ENCODE measurements around the gene PALB2. TPM values are rescaled to one million over a fixed set of nuclear protein-coding genes. Genes with fewer than 3 reads are reported as not detected.

Gene PALB2
- total and polyA plus RNA-seq, 9 of the 15 experiments (the other 6 are each of a cell fraction or from before 2014, with no cell fraction given) = 7.0 to 25.8 (median 15.2) TPM

DNA sequence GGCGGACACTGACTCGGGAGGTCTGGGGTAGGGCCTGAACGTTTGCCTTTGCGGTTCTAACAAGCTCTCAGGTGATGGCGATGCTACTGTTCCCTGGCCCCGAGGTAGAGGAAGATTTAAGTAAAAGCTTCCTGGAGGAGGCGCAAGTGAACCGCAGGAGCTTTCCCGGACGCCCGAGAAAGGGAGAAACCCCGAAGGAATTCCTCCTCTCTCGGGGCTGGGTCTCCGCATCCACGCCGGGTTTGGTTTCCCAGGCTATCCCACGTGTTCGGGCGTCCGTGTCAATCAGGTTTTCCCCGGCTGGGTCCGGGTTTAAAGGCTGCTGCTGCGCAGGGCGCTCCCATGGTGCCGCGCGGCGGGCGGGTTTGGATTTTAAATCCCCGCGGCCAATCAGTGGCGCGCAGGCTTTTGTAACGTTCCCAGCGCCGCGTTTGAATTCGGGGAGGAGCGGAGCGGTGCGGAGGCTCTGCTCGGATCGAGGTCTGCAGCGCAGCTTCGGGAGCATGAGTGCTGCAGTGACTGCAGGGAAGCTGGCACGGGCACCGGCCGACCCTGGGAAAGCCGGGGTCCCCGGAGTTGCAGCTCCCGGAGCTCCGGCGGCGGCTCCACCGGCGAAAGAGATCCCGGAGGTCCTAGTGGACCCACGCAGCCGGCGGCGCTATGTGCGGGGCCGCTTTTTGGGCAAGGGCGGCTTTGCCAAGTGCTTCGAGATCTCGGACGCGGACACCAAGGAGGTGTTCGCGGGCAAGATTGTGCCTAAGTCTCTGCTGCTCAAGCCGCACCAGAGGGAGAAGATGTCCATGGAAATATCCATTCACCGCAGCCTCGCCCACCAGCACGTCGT is 37.5 kb upstream of the PALB2 start, which contains the start of gene PLK1 (continued):
- TF ChIP-seq ZNF239 (CRISPR knock-in tag; IDR thresholded peaks at IDR 0.05) = no peak
- TF ChIP-seq U2AF2 (optimal IDR thresholded peaks at IDR 0.05; ENCODE audit: low read depth, low read length) = no peak
- no peak for TF ChIP-seq PHF21A (IDR thresholded peaks at IDR 0.05; ENCODE audit: borderline replicate concordance, low read depth)
- TF ChIP-seq, protein P1, sequence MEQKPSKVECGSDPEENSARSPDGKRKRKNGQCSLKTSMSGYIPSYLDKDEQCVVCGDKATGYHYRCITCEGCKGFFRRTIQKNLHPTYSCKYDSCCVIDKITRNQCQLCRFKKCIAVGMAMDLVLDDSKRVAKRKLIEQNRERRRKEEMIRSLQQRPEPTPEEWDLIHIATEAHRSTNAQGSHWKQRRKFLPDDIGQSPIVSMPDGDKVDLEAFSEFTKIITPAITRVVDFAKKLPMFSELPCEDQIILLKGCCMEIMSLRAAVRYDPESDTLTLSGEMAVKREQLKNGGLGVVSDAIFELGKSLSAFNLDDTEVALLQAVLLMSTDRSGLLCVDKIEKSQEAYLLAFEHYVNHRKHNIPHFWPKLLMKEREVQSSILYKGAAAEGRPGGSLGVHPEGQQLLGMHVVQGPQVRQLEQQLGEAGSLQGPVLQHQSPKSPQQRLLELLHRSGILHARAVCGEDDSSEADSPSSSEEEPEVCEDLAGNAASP (IDR thresholded peaks at IDR 0.05) = no peak
- TF ChIP-seq, protein P2, sequence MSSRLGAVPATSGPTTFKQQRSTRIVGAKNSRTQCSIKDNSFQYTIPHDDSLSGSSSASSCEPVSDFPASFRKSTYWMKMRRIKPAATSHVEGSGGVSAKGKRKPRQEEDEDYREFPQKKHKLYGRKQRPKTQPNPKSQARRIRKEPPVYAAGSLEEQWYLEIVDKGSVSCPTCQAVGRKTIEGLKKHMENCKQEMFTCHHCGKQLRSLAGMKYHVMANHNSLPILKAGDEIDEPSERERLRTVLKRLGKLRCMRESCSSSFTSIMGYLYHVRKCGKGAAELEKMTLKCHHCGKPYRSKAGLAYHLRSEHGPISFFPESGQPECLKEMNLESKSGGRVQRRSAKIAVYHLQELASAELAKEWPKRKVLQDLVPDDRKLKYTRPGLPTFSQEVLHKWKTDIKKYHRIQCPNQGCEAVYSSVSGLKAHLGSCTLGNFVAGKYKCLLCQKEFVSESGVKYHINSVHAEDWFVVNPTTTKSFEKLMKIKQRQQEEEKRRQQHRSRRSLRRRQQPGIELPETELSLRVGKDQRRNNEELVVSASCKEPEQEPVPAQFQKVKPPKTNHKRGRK (tag; IDR thresholded peaks at IDR 0.05) = no peak
- TF ChIP-seq ATF1 (CRISPR knock-in tag; IDR thresholded peaks at IDR 0.05) = no peak
- TF ChIP-seq ATF1 (tag; IDR thresholded peaks at IDR 0.05) = peak; percentile 76
- peak; percentile 55; the same call in 1 of the 2 replicates for TF ChIP-seq SP1 (CRISPR knock-in tag; IDR thresholded peaks at IDR 0.05)
- peak; percentile 41; the same call in 1 of the 2 replicates for TF ChIP-seq HCFC1 (IDR thresholded peaks at IDR 0.05; ENCODE audit: low read depth, low read length)
- TF ChIP-seq, protein P3, sequence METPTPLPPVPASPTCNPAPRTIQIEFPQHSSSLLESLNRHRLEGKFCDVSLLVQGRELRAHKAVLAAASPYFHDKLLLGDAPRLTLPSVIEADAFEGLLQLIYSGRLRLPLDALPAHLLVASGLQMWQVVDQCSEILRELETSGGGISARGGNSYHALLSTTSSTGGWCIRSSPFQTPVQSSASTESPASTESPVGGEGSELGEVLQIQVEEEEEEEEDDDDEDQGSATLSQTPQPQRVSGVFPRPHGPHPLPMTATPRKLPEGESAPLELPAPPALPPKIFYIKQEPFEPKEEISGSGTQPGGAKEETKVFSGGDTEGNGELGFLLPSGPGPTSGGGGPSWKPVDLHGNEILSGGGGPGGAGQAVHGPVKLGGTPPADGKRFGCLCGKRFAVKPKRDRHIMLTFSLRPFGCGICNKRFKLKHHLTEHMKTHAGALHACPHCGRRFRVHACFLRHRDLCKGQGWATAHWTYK (CRISPR knock-in tag; IDR thresholded peaks at IDR 0.05) = no peak
- TF ChIP-seq ZNF197 (CRISPR knock-in tag; IDR thresholded peaks at IDR 0.05; ENCODE audit: low read depth) = no peak
- TF ChIP-seq SREBF2 (CRISPR knock-in tag; IDR thresholded peaks at IDR 0.05) = no peak
- no peak for TF ChIP-seq MCM5 (IDR thresholded peaks at IDR 0.05; ENCODE audit: low read depth)
- TF ChIP-seq TAF9B (IDR thresholded peaks at IDR 0.05; ENCODE audit: partially characterized antibody) = no peak
- TF ChIP-seq GATAD2B (IDR thresholded peaks at IDR 0.05; ENCODE audit: borderline replicate concordance) = peak; percentile 90
- no peak for TF ChIP-seq BRF1 (IDR thresholded peaks at IDR 0.05; ENCODE audit: borderline replicate concordance, extremely low read depth, insufficient read length)
- no peak for TF ChIP-seq TAF7 (tag; IDR thresholded peaks at IDR 0.05)
- TF ChIP-seq NFYB (IDR thresholded peaks at IDR 0.05; ENCODE audit: extremely low read depth, insufficient read length) = peak; percentile 36
- TF ChIP-seq SIN3A (IDR thresholded peaks at IDR 0.05; ENCODE audit: borderline replicate concordance in 2 of 2, control insufficient read depth in 1 of 2, low read depth in 2 of 2, low read length in 2 of 2) = peak in 1 of 2 experiments; percentile 83; a peak in 3 of 4 replicates
- TF ChIP-seq RBM39 (optimal IDR thresholded peaks at IDR 0.05; ENCODE audit: low read depth, low read length) = no peak
- no peak for TF ChIP-seq YBX1 (IDR thresholded peaks at IDR 0.05)
- no peak for TF ChIP-seq ZNF79 (CRISPR knock-in tag; IDR thresholded peaks at IDR 0.05; ENCODE audit: low read depth)
- no peak for TF ChIP-seq ZNF134 (CRISPR knock-in tag; conservative IDR thresholded peaks at IDR 0.05)
- TF ChIP-seq HNRNPUL1 (IDR thresholded peaks at IDR 0.05; ENCODE audit: low read length) = no peak
- no peak for TF ChIP-seq SMARCC2 (IDR thresholded peaks at IDR 0.05; ENCODE audit: low read depth)
- TF ChIP-seq OTX1 (CRISPR knock-in tag; IDR thresholded peaks at IDR 0.05) = no peak
- TF ChIP-seq TFAM (CRISPR knock-in tag; conservative IDR thresholded peaks at IDR 0.05) = no peak

All from K562 (cell line).